HepG2 (cell line): ENCODE data around the gene TXNDC12.

Source experiments
- ATF7 ChIP-seq, 2 experiments: fragments of 450-650 bp in 1 of 2; sonication (generic) in 1 of 2; formaldehyde crosslinking in 1 of 2; IDR thresholded peaks; 2 replicates each; pipeline versions ENCODE4 v1.4.0 to v1.6.1; 2016 to 2020; ENCODE audit warnings: antibody characterized with exemption in 1 of 2, mild to moderate bottlenecking in 1 of 2, missing genetic modification reagents in 1 of 2
- EZH2 ChIP-seq: conservative IDR thresholded peaks from 2 replicates; pipeline ENCODE4 v1.6.1; 2012; ENCODE audit warnings: mild to moderate bottlenecking, low read depth, low read length, moderate library complexity
- ZNF878 ChIP-seq: sonication (generic); formaldehyde crosslinking; IDR thresholded peaks from 2 replicates; pipeline ENCODE4 v1.8.1; 2023; ENCODE audit warnings: mild to moderate bottlenecking, missing genetic modification reagents, moderate library complexity
- TF ChIP-seq, protein P1 (sequence below): sonication (generic); formaldehyde crosslinking; IDR thresholded peaks from 2 replicates; pipeline ENCODE4 v1.5.0; 2020; ENCODE audit warnings: mild to moderate bottlenecking, missing genetic modification reagents, moderate library complexity

DNA sequence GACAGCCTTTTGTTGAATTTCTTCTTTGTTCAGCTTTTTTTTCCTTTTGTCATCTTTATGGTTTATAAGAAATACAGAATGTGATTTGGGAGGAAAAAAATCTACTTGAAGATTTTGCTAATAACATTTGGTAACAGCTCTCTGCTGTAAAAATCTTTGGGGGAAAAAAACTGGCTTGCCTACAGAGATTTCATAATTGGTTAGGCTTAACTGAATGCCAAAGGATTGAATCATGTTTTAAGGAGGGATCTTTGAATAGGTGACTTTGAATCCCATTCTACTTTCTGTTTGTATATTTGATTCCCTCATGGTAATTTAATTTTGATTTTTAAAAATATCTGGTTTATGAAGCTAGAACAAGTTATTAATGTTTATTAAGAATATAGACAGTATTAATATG is 4.3 kb upstream of the TXNDC12 start:
- no peak for TF ChIP-seq ATF7 (IDR thresholded peaks at IDR 0.05)
- no peak for TF ChIP-seq ATF7 (CRISPR knock-in tag; IDR thresholded peaks at IDR 0.05)
- TF ChIP-seq, protein P1, sequence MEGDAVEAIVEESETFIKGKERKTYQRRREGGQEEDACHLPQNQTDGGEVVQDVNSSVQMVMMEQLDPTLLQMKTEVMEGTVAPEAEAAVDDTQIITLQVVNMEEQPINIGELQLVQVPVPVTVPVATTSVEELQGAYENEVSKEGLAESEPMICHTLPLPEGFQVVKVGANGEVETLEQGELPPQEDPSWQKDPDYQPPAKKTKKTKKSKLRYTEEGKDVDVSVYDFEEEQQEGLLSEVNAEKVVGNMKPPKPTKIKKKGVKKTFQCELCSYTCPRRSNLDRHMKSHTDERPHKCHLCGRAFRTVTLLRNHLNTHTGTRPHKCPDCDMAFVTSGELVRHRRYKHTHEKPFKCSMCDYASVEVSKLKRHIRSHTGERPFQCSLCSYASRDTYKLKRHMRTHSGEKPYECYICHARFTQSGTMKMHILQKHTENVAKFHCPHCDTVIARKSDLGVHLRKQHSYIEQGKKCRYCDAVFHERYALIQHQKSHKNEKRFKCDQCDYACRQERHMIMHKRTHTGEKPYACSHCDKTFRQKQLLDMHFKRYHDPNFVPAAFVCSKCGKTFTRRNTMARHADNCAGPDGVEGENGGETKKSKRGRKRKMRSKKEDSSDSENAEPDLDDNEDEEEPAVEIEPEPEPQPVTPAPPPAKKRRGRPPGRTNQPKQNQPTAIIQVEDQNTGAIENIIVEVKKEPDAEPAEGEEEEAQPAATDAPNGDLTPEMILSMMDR (CRISPR knock-in tag) = no peak
- no peak for TF ChIP-seq EZH2
- no peak for TF ChIP-seq ZNF878 (CRISPR knock-in tag)
